Measurements from ENCODE around the gene RICTOR. TPM values are rescaled to one million over a fixed set of nuclear protein-coding genes. Genes with fewer than 3 reads are reported as not detected.
A peak's percentile ranks its signal among the peaks of the same experiment; 100 is the strongest.

Gene RICTOR
- total RNA-seq, 2 experiments from 2014 or later, result 125 TPM

DNA sequence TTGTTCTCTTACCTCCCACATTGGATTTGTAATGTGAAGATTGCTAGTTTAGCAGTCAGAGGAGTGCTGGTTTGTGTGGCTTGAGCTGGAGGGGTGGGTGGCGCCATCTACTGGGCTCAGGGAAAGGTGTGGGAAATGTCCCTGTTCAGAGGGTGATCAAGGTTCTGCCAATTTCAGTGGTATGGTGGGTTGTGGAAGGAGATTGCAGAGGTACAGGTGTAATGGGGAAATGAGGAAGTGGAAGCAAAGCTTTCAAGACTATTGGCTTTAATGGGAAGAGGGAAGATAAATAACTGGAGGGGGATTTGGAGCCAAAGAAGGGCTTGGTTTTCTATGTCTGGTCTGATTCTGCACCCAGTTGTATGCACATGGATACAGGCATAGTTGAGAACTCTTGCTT is 152.0 kb downstream of the RICTOR start:
- H3K27ac ChIP-seq (ENCODE audit: low read depth in 1 of 2, low read length in 2 of 2), result no peak overlapping the region
- no peak overlapping the region for H3K4me3 Mint-ChIP-seq
- H3K27ac Mint-ChIP-seq, result no peak overlapping the region
- peak; percentile 48 for ATAC-seq (ENCODE audit: poor library complexity)
- DNase-seq, result peak in 13 of 14 experiments; percentile 12 to 64 (median 28)
- H3K27me3 ChIP-seq (ENCODE audit: control insufficient read depth in 1 of 2, insufficient read depth in 2 of 2, low read length in 2 of 2), result peaks cover 0 to 3% of the 10 kb centered on the region in 2 experiments
- H3K4me1 ChIP-seq (ENCODE audit: insufficient read depth, low read length), result no peaks in the 10 kb centered on the region
- peaks cover 40% of the 10 kb centered on the region for H3K27me3 Mint-ChIP-seq
- no peaks in the 10 kb centered on the region for H3K36me3 ChIP-seq (ENCODE audit: insufficient read depth, low read length)
- H3K4me3 ChIP-seq (ENCODE audit: low read length), result no peak overlapping the region
- no peaks in the 10 kb centered on the region for H3K36me3 Mint-ChIP-seq (ENCODE audit: low read depth)
- H3K9me3 Mint-ChIP-seq, result no peaks in the 10 kb centered on the region
- TF ChIP-seq CTCF (IDR thresholded peaks at IDR 0.05), result peak; percentile 61
- ChIA-PET POLR2A (no interaction called here), CTCF (interaction anchor here (1.3 to 1.4 kb wide), 3 partner anchors 469 to 481 kb away, joined by 3 to 11 read pairs (median 4); no protein-coding TSS in a partner anchor)
- peaks cover 0 to 1% of the 10 kb centered on the region in 2 experiments for H3K9me3 ChIP-seq (ENCODE audit: control insufficient read depth in 1 of 2, insufficient read depth in 1 of 2, low read length in 2 of 2)
- intact Hi-C loops (cut with DNase I, micrococcal nuclease), result loop anchor here (2.0 kb wide), 1 partner anchor 481 kb away; no protein-coding TSS in a partner anchor
- H3K4me1 Mint-ChIP-seq (ENCODE audit: low read depth), result no peaks in the 10 kb centered on the region

DNA sequence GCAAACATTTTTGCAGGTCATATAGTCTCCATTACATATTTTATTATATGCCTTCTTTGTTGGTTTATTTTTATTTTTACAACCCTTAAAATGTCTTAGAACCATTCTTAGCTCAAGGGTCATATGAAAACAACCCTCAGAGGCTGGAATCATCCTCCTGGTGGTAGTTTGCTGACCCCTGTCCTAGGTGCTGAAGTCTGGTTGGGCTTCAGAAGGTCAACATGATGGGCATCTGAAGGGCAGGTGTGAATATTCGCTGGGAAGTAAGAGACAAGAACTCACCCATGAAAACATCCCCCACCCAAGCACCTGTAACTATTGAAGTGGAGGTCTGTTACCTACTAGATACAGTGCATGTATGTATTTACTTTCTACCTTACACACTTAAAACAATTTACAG is 153.0 kb downstream of the RICTOR start:
- intact Hi-C loops (cut with DNase I, micrococcal nuclease), result no loop called here
- Histone ChIP-seq H3K36me3 (ENCODE audit: insufficient read depth, low read length) (no peaks in the 10 kb centered on the region), H3K4me1 (ENCODE audit: insufficient read depth, low read length) (no peaks in the 10 kb centered on the region), H3K9me3 (ENCODE audit: control insufficient read depth in 1 of 2, insufficient read depth in 1 of 2, low read length in 2 of 2) (no peaks in the 10 kb centered on the region), H3K27me3 (ENCODE audit: control insufficient read depth in 1 of 2, insufficient read depth in 2 of 2, low read length in 2 of 2) (peaks cover 0 to 3% of the 10 kb centered on the region in 2 experiments), H3K4me3 (ENCODE audit: low read length) (no peak overlapping the region), H3K27ac (ENCODE audit: low read depth in 1 of 2, low read length in 2 of 2) (no peak overlapping the region)
- H3K27me3 Mint-ChIP-seq, result peaks cover 44% of the 10 kb centered on the region
- ATAC-seq (ENCODE audit: poor library complexity) (no peak), DNase-seq (no peak)
- no peaks in the 10 kb centered on the region for H3K36me3 Mint-ChIP-seq (ENCODE audit: low read depth)
- POLR2A ChIA-PET, result no interaction called here
- CTCF ChIA-PET, result interaction anchor here (1.3 to 1.4 kb wide), 2 partner anchors 468 to 480 kb away, joined by 3 to 11 read pairs; no protein-coding TSS in a partner anchor
- no peak overlapping the region for H3K4me3 Mint-ChIP-seq
- no peaks in the 10 kb centered on the region for H3K9me3 Mint-ChIP-seq
- H3K27ac Mint-ChIP-seq, result no peak overlapping the region
- H3K4me1 Mint-ChIP-seq (ENCODE audit: low read depth), result no peaks in the 10 kb centered on the region
- no peak for TF ChIP-seq CTCF (IDR thresholded peaks at IDR 0.05)

GRCh38 chr5:38916802-38917201 is 157.4 kb downstream of the RICTOR start:
- H3K4me3 ChIP-seq (ENCODE audit: low read length), result no peak overlapping the region
- no peaks in the 10 kb centered on the region for H3K9me3 ChIP-seq (ENCODE audit: control insufficient read depth in 1 of 2, insufficient read depth in 1 of 2, low read length in 2 of 2)
- no peaks in the 10 kb centered on the region for H3K4me1 ChIP-seq (ENCODE audit: insufficient read depth, low read length)
- CTCF ChIA-PET, result no interaction called here
- Mint-ChIP-seq H3K9me3 (no peaks in the 10 kb centered on the region), H3K27me3 (peaks cover 40% of the 10 kb centered on the region), H3K4me3 (no peak overlapping the region), H3K36me3 (ENCODE audit: low read depth) (no peaks in the 10 kb centered on the region), H3K27ac (no peak overlapping the region), H3K4me1 (ENCODE audit: low read depth) (no peaks in the 10 kb centered on the region)
- POLR2A ChIA-PET, result no interaction called here
- ATAC-seq (ENCODE audit: poor library complexity), result no peak
- H3K27me3 ChIP-seq (ENCODE audit: control insufficient read depth in 1 of 2, insufficient read depth in 2 of 2, low read length in 2 of 2), result peaks cover 0 to 5% of the 10 kb centered on the region in 2 experiments
- no peak for TF ChIP-seq CTCF (IDR thresholded peaks at IDR 0.05)
- no peak overlapping the region for H3K27ac ChIP-seq (ENCODE audit: low read depth in 1 of 2, low read length in 2 of 2)
- DNase-seq, result no peak
- H3K36me3 ChIP-seq (ENCODE audit: insufficient read depth, low read length), result no peaks in the 10 kb centered on the region
- intact Hi-C loops (cut with DNase I, micrococcal nuclease), result no loop called here
